ENCODE results near the gene PDE4B. TPM values are rescaled to one million over a fixed set of nuclear protein-coding genes. Genes with fewer than 3 reads are reported as not detected.

PDE4B gene
- total and polyA plus RNA-seq, 2 of the 13 experiments (the other 11 are each of a cell fraction or from before 2014, with no cell fraction given), result not detected

DNA sequence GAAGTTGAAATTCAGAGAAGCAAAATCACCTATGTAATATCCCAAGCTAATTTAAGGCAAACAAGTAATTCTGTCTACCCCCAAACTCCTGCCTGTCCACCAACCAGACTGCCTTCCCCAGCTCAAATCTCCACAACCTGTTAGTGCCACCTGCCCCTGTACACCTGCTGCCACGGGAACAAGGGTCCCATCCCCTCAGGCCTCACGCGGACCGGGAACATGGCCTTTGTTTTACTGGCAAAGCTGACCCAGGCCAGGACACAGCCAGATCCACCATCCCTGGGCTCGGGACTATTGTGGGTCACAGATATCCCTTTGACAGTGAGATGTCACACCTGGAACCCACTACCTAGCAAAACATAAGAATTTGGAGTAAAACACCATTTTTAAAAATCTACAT, 601.9 kb downstream of the PDE4B start (continued):
- TF ChIP-seq, protein P1, sequence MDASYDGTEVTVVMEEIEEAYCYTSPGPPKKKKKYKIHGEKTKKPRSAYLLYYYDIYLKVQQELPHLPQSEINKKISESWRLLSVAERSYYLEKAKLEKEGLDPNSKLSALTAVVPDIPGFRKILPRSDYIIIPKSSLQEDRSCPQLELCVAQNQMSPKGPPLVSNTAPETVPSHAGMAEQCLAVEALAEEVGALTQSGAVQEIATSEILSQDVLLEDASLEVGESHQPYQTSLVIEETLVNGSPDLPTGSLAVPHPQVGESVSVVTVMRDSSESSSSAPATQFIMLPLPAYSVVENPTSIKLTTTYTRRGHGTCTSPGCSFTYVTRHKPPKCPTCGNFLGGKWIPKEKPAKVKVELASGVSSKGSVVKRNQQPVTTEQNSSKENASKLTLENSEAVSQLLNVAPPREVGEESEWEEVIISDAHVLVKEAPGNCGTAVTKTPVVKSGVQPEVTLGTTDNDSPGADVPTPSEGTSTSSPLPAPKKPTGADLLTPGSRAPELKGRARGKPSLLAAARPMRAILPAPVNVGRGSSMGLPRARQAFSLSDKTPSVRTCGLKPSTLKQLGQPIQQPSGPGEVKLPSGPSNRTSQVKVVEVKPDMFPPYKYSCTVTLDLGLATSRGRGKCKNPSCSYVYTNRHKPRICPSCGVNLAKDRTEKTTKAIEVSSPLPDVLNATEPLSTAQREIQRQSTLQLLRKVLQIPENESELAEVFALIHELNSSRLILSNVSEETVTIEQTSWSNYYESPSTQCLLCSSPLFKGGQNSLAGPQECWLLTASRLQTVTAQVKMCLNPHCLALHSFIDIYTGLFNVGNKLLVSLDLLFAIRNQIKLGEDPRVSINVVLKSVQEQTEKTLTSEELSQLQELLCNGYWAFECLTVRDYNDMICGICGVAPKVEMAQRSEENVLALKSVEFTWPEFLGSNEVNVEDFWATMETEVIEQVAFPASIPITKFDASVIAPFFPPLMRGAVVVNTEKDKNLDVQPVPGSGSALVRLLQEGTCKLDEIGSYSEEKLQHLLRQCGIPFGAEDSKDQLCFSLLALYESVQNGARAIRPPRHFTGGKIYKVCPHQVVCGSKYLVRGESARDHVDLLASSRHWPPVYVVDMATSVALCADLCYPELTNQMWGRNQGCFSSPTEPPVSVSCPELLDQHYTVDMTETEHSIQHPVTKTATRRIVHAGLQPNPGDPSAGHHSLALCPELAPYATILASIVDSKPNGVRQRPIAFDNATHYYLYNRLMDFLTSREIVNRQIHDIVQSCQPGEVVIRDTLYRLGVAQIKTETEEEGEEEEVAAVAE (CRISPR knock-in tag; IDR thresholded peaks at IDR 0.05; ENCODE audit: borderline replicate concordance), result no peak
- no peak for TF ChIP-seq ZNF672 (CRISPR knock-in tag; IDR thresholded peaks at IDR 0.05)
- no peak for TF ChIP-seq ZNF160 (CRISPR knock-in tag; IDR thresholded peaks at IDR 0.05)
- TF ChIP-seq, protein P2, sequence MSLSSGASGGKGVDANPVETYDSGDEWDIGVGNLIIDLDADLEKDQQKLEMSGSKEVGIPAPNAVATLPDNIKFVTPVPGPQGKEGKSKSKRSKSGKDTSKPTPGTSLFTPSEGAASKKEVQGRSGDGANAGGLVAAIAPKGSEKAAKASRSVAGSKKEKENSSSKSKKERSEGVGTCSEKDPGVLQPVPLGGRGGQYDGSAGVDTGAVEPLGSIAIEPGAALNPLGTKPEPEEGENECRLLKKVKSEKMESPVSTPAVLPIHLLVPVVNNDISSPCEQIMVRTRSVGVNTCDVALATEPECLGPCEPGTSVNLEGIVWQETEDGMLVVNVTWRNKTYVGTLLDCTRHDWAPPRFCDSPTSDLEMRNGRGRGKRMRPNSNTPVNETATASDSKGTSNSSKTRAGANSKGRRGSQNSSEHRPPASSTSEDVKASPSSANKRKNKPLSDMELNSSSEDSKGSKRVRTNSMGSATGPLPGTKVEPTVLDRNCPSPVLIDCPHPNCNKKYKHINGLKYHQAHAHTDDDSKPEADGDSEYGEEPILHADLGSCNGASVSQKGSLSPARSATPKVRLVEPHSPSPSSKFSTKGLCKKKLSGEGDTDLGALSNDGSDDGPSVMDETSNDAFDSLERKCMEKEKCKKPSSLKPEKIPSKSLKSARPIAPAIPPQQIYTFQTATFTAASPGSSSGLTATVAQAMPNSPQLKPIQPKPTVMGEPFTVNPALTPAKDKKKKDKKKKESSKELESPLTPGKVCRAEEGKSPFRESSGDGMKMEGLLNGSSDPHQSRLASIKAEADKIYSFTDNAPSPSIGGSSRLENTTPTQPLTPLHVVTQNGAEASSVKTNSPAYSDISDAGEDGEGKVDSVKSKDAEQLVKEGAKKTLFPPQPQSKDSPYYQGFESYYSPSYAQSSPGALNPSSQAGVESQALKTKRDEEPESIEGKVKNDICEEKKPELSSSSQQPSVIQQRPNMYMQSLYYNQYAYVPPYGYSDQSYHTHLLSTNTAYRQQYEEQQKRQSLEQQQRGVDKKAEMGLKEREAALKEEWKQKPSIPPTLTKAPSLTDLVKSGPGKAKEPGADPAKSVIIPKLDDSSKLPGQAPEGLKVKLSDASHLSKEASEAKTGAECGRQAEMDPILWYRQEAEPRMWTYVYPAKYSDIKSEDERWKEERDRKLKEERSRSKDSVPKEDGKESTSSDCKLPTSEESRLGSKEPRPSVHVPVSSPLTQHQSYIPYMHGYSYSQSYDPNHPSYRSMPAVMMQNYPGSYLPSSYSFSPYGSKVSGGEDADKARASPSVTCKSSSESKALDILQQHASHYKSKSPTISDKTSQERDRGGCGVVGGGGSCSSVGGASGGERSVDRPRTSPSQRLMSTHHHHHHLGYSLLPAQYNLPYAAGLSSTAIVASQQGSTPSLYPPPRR (CRISPR knock-in tag; IDR thresholded peaks at IDR 0.05; ENCODE audit: borderline replicate concordance), result no peak
- TF ChIP-seq HOXA5 (CRISPR knock-in tag; IDR thresholded peaks at IDR 0.05), result no peak
- TF ChIP-seq GATAD1 (CRISPR knock-in tag; IDR thresholded peaks at IDR 0.05), result no peak
- TF ChIP-seq HMGA1 (CRISPR knock-in tag; conservative IDR thresholded peaks at IDR 0.05), result no peak
- no peak for TF ChIP-seq ZFP41 (CRISPR knock-in tag; IDR thresholded peaks at IDR 0.05; ENCODE audit: borderline replicate concordance)
- TF ChIP-seq, protein P3, sequence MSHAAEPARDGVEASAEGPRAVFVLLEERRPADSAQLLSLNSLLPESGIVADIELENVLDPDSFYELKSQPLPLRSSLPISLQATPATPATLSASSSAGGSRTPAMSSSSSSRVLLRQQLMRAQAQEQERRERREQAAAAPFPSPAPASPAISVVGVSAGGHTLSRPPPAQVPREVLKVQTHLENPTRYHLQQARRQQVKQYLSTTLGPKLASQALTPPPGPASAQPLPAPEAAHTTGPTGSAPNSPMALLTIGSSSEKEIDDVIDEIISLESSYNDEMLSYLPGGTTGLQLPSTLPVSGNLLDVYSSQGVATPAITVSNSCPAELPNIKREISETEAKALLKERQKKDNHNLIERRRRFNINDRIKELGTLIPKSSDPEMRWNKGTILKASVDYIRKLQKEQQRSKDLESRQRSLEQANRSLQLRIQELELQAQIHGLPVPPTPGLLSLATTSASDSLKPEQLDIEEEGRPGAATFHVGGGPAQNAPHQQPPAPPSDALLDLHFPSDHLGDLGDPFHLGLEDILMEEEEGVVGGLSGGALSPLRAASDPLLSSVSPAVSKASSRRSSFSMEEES (CRISPR knock-in tag; IDR thresholded peaks at IDR 0.05), result no peak

Data from HepG2 (cell line).